Heart left ventricle (tissue), 16 donors: ENCODE measurements around the gene FBF1. TPM values are rescaled to one million over a fixed set of nuclear protein-coding genes. Genes with fewer than 3 reads are reported as not detected.
A peak's percentile ranks its signal among the peaks of the same experiment; 100 is the strongest.
"Not testable (repeated sequence)": the region's sequence is repeated elsewhere in the genome, so short reads cannot be mapped to it uniquely, and the experiment has no call there.

ENCODE experiments used
- ATAC-seq, 4 donors: fragments of 200-7000 bp; cut with Tn5 transposase; one replicate each; pipeline ENCODE4 v1.9.1; 2020 to 2022; ENCODE audit warnings: moderate library complexity in 4 of 4, mild to moderate bottlenecking in 3 of 4, moderate number of reproducible peaks in 1 of 4
- DNase-seq, 5 donors: peaks; one replicate each; pipeline ENCODE4 v3.0.0-alpha.2; 2020
- H3K27ac ChIP-seq, 12 donors: fragments of 200-600 bp; sonication (generic) in 4 of 12; one replicate each; pipeline versions ENCODE4 v1.5.0 to v1.8.0; 2016 to 2022; ENCODE audit warnings: mild to moderate bottlenecking in 2 of 12
- H3K27me3 ChIP-seq, 9 donors: fragments of 200-600 bp; sonication (generic) in 2 of 9; one replicate each; pipeline versions ENCODE4 v1.5.1 to v1.8.0; 2016 to 2022; ENCODE audit warnings: mild to moderate bottlenecking in 3 of 9
- H3K36me3 ChIP-seq, 9 donors: fragments of 200-600 bp; sonication (generic) in 2 of 9; one replicate each; pipeline versions ENCODE4 v1.5.0 to v1.8.0; 2018 to 2022; ENCODE audit warnings: mild to moderate bottlenecking in 2 of 9
- H3K4me1 ChIP-seq, 12 donors: fragments of 200-600 bp; sonication (generic) in 4 of 12; one replicate each; pipeline versions ENCODE4 v1.5.0 to v1.8.0; 2016 to 2022; ENCODE audit warnings: mild to moderate bottlenecking in 3 of 12
- H3K4me3 ChIP-seq, 12 donors: fragments of 200-600 bp; sonication (generic) in 4 of 12; one replicate each; pipeline versions ENCODE4 v1.5.0 to v1.8.0; 2017 to 2022; ENCODE audit warnings: mild to moderate bottlenecking in 9 of 12, moderate library complexity in 4 of 12
- H3K9me3 ChIP-seq, 12 donors: fragments of 200-600 bp; sonication (generic) in 4 of 12; one replicate each; pipeline versions ENCODE4 v1.5.0 to v1.8.0; 2016 to 2022; ENCODE audit warnings: mild to moderate bottlenecking in 1 of 12
- POLR2A ChIP-seq, 2 donors: fragments of 450-650 bp; IDR thresholded peaks; one replicate each; pipeline ENCODE4 v1.6.1; 2017; ENCODE audit warnings: antibody characterized with exemption in 2 of 2, mild to moderate bottlenecking in 2 of 2, moderate library complexity in 2 of 2
- WGBS, 4 donors: extraction: QIAGEN DNeasy Blood & Tissue Kit in 2 of 4; methylation state at CpG; one replicate each; pipeline versions ENCODE4 v1.1.5 to v1.1.7; 2013 to 2018; 5-methylcytosine and 5-hydroxymethylcytosine counted together
- intact Hi-C, 10 donors: fragments of 100-400 bp; cut with DNase I; formaldehyde crosslinking; loops; one replicate each; pipeline versions ENCODE4 v1.11.1 to v1.14.2; 2022
- polyA plus RNA-seq, 2 donors: library from polyadenylated mRNA; stranded (reverse); fragments of 200-250 nt; gene quantifications; one replicate each; pipeline ENCODE4 v1.2.3, GENCODE V29; 2013
- total RNA-seq, 9 donors: library from RNA; depleted of rRNA in 2 of 9; stranded (reverse); fragments of >200 nt in 2 of 9; fragmentation: NEBNext Ultra II Directional in 3 of 9; extraction: Animal tissue kit (Norgen Biotek cat#: 25700) in 3 of 9; gene quantifications; one replicate each; pipeline versions ENCODE4 v1.1.0 to v1.2.4, GENCODE V29; 2016 to 2023
- TF ChIP-seq, protein P1 (sequence below), 12 donors: fragments of 200-600 bp; sonication (generic) in 4 of 12; IDR thresholded peaks; one replicate each; pipeline versions ENCODE4 v1.5.0 to v1.8.0; 2018 to 2022; ENCODE audit warnings: antibody characterized with exemption in 12 of 12, mild to moderate bottlenecking in 5 of 12
- donor health status: ischemic (EF 13 %, LVEDD 7.1; RV severe dilation, severe dysfunction).
- donor health status: healthy with polysubstance abuse.
- donor health status: DM: no; HTN: yes; CAD: no.
- donor health status: DM: no; HTN: no; CAD: no.
- donor health status: ischemic (EF 25% LVEDD 6.9; RV normal size, moderate dysfunction).
- donor health status: ischemic (EF 25% LVEDD 5.7; RV mildly dilated, moderate dysfunction).
- donor health status: healthy.
- donor health status: DM: yes; HTN: yes; CAD: no.
- donor health status: ischemic (EF 35%, LVEDD 5.7; RV mildly dilated, moderate dysfunction).
- donor health status: nonischemic (EF 11% LVEDD 7.7; RV severe dilation, severe dysfunction).
- donor health status: DM: yes; HTN: yes; CAD: no.
- donor health status: PGD.
- donor health status: ischemic (EF 29% LVEDD 5.4; RV normal size, mild dysfunction).
- donor health status: nonischemic (EF 23%, LVEDD 6.1; RV moderate dilation, normal function).

FBF1 gene
- total and polyA plus RNA-seq, 11 donors, result 1.5 to 5.4 (median 2.9) TPM

DNA sequence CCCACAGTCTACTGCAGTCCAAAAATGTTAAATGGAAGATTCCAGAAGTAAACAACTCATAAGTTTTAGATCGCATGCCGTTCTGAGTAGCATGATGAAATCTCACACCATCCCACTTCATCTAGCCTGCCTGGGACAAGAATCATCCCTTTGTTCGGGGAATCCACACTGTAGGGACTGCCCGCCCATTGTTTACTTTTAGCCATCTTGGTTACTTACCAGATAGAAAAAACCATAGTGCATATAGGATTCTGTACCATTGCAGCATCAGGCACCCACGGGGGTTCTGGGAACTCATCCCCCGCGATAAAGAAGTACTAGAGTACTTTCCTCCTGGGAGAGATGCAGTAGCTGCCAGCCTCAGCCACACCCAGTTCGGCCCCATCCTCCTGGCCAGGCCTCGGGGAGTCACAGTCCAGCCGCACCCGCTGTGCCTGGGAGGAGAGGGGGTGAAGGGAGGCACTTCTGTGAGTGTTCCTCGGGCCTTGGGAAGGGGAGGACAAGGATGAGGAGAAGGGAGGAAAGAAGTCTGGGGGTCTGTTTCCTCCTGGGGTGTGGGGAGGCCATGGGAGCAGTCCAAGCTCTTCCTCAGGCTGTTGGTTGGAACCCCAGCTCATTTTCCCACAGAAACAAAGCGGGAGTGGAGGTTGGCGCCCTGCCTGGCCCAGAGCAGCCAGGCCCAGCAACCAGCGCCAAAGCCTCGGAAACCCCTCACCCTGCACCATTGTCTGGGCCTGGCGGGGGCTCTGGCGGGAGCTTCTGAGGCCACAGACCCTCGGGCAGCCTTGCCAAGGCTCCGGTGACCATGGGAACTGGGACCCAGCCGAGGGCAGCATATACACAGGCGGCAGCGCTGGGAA is 71.3 kb downstream of the FBF1 start:
- ATAC-seq (peak in 3 of 4 donors; percentile 8 to 44 (median 26)), DNase-seq (peak in 4 of 5 donors; percentile 51 to 76 (median 72))
- Histone ChIP-seq H3K4me3 (peak overlapping the region in 8 of 12 donors; percentile 2 to 37 (median 24)), H3K4me1 (peaks cover 7 to 69% (median 45%) of the 10 kb centered on the region in 12 donors), H3K27me3 (no peaks in the 10 kb centered on the region), H3K9me3 (no peaks in the 10 kb centered on the region), H3K27ac (peak overlapping the region; percentile 37 to 93 (median 82)), H3K36me3 (peaks cover 0 to 11% (median 9%) of the 10 kb centered on the region in 9 donors)
- intact Hi-C loops, result loop anchor here in 2 of 10 donors (10.0 kb wide), 1 partner anchor 95 kb away; a partner anchor contains a TSS
- no peak for TF ChIP-seq POLR2A (IDR thresholded peaks at IDR 0.05)
- TF ChIP-seq, protein P1, sequence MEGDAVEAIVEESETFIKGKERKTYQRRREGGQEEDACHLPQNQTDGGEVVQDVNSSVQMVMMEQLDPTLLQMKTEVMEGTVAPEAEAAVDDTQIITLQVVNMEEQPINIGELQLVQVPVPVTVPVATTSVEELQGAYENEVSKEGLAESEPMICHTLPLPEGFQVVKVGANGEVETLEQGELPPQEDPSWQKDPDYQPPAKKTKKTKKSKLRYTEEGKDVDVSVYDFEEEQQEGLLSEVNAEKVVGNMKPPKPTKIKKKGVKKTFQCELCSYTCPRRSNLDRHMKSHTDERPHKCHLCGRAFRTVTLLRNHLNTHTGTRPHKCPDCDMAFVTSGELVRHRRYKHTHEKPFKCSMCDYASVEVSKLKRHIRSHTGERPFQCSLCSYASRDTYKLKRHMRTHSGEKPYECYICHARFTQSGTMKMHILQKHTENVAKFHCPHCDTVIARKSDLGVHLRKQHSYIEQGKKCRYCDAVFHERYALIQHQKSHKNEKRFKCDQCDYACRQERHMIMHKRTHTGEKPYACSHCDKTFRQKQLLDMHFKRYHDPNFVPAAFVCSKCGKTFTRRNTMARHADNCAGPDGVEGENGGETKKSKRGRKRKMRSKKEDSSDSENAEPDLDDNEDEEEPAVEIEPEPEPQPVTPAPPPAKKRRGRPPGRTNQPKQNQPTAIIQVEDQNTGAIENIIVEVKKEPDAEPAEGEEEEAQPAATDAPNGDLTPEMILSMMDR (IDR thresholded peaks at IDR 0.05), result no peak
- WGBS, 4 donors, result 47 to 58% (median 56%) methylated on average over 20 to 23 of the region's 23 CpGs

DNA sequence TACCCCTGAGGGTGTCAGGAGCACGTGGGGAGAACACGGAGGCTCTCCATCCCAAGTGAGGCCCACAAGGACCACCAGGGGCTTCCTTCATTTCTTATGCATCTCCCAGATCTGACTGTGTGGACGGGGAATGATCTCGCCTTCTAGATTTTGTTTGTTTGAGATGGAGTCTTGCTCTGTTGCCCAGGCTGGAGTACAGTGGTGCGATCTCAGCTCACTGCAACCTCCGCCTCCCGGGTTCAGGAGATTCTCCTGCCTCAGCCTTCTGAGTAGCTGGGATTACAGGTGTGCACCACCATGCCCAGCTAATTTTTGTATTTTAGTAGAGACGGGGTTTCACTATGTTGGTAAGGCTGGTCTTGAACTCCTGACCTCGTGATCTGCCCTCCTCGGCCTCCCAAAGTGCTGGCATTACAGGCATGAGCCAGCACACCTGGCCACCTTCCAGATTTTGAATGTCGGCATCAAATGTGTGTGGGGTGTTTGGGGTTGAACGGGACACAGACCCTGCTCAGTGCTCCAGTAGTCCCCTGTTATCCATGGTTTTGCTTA is 72.0 kb downstream of the FBF1 start:
- Histone ChIP-seq H3K4me1 (peaks cover 7 to 69% (median 46%) of the 10 kb centered on the region in 12 donors), H3K27ac (peak overlapping the region; percentile 37 to 93 (median 82))
- intact Hi-C loops, H3K36me3 ChIP-seq, ATAC-seq, H3K4me3 ChIP-seq, H3K9me3 ChIP-seq, DNase-seq, H3K27me3 ChIP-seq: not testable (repeated sequence)
- WGBS, 4 donors, result 84 to 90% (median 89%) methylated on average over 12 of the region's 12 CpGs

DNA sequence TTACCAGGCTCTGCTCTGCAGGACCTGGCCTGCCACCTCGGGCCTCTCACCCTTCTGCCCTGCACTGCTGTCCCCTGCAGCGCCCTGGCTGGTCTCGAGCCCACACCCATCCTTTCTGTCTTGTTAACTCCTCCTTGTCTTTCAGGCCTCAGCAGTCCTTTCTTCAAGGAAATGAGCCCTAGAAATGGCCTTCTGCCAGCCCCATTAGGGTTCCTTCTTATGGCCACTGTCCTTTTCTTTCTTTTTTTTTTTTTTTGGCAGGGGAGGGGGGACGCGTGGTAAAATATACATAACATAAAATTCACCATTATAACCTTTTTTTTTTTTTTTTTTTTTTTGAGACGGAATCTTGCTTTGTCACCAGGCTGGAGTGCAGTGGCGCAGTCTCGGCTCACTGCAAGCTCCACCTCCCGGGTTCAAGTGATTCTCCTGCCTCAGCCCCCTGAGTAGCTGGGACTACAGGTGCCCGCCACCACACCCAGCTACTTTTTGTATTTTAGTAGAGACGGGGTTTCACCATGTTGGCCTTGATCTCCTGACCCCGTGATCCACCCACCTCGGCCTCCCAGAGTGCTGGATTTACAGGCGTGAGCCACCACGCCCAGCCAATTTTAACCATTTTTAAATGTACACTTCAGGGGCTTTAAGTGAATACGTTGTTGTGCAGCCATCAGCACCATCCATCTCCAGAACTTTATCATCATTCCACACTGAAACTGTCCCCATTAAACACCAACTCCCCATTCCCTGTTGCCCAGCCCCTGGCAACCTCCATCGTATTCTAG is 75.2 kb downstream of the FBF1 start:
- intact Hi-C loops, ATAC-seq, H3K27me3 ChIP-seq, H3K36me3 ChIP-seq, DNase-seq, H3K4me3 ChIP-seq, H3K9me3 ChIP-seq: not testable (repeated sequence)
- WGBS, 4 donors, result 80 to 84% (median 82%) methylated on average over 17 of the region's 17 CpGs
- H3K27ac ChIP-seq, result peak overlapping the region in 9 of 12 donors; percentile 37 to 76 (median 69)
- H3K4me1 ChIP-seq, result peaks cover 0 to 42% (median 29%) of the 10 kb centered on the region in 12 donors

DNA sequence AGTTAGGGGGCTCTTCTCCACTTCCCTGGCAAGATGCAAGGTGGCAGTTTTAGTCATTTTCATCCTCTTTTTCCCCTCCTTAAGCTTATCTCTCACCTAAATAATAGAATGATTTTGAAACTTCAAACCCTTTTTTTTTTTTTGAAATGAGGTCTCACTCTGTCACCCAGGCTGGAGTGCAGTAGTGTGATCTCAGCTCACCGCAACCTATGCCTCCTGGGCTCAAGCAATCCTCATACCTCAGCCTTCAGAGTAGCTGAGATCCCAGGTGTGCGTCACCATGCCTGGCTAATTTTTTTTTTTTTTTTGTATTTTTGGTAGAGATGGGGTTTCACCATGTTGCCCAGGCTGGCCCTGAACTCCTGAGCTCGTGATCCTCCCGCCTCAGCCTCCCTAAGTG is 76.0 kb downstream of the FBF1 start:
- H3K27me3 ChIP-seq, ATAC-seq, H3K9me3 ChIP-seq, H3K36me3 ChIP-seq, intact Hi-C loops, DNase-seq: not testable (repeated sequence)
- Histone ChIP-seq H3K27ac (peak overlapping the region in 11 of 12 donors; percentile 35 to 76 (median 60)), H3K4me3 (peak overlapping the region in 1 of 12 donors; percentile 1), H3K4me1 (peaks cover 0 to 38% (median 26%) of the 10 kb centered on the region in 12 donors)
- 78 to 89% (median 85%) methylated on average over 4 of the region's 4 CpGs for WGBS, 4 donors

DNA sequence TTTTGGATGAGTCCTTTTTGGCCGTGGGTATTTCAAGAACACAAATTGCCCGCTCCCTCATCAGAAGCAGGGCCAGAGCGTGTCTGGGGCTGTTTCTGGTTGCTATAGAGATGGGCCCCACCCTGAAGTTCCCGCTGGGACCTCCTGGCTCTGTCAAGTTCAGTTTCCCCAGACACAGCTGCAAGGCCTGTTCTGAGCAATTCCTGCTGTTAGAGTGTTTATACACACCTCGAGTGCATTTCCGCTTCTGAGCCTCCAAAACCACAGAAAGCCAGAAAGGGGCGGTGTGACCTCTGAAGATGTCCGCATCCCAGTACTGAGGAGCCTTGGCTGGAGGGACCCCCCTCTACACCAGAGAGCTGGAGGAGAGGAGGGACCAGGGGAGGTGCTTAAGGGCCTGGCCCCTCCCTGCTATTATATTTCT is 76.4 kb downstream of the FBF1 start:
- intact Hi-C loops, result no loop called here

More for the DNA sequence above, 76.4 kb downstream of the FBF1 start:
- peak overlapping the region; percentile 19 to 76 (median 58) for H3K27ac ChIP-seq
- H3K4me3 ChIP-seq, result peak overlapping the region in 1 of 12 donors; percentile 1
- H3K4me1 ChIP-seq, result peaks cover 0 to 34% (median 25%) of the 10 kb centered on the region in 12 donors
- 24 to 46% (median 34%) methylated on average over 8 of the region's 8 CpGs for WGBS, 4 donors
- peak; percentile 74 to 97 (median 90) for ATAC-seq
- DNase-seq, result peak; percentile 70 to 88 (median 82)
- TF ChIP-seq, protein P1 (IDR thresholded peaks at IDR 0.05), result peak in 3 of 12 donors; percentile 6 to 23 (median 11)
- TF ChIP-seq POLR2A (IDR thresholded peaks at IDR 0.05), result peak in 1 of 2 donors; percentile 18
- no peaks in the 10 kb centered on the region for H3K27me3 ChIP-seq
- H3K9me3 ChIP-seq, result no peaks in the 10 kb centered on the region
- H3K36me3 ChIP-seq, result no peaks in the 10 kb centered on the region
